Naive thymus-derived CD8-positive, alpha-beta T cell (primary cell): ENCODE results near the gene PITX1. TPM values are rescaled to one million over a fixed set of nuclear protein-coding genes. Genes with fewer than 3 reads are reported as not detected.
"Not testable (repeated sequence)": the region's sequence is repeated elsewhere in the genome, so short reads cannot be mapped to it uniquely, and the experiment has no call there.

Source experiments
- ATAC-seq, 2 donors: fragments of 150-1000 bp; cut with Tn5 transposase in 1 of 2; sonication (Bioruptor Pico), chemical (Tn5 transposase) in 1 of 2; 1 replicate in 1 of 2; 2 replicates in 1 of 2; pipeline ENCODE4 v1.10.0; 2021; ENCODE audit warnings: mild to moderate bottlenecking in 2 of 2, moderate library complexity in 2 of 2
- POLR2A ChIA-PET: fragments of 350-600 bp; sonication (Branson Sonifier 250); formaldehyde crosslinking; loops from one replicate; lab custom pipeline; 2021; ENCODE audit warnings: antibody characterized with exemption; lab: Charles Lee
- DNase-seq, 10 donors: peaks; one replicate each; pipeline versions ENCODE4 v3.0.0 to v3.0.0-alpha.2; 2020 to 2022
- H3K27ac Mint-ChIP-seq, 10 donors: one replicate each; pipeline ENCODE4 v1.8.0; 2020 to 2022; ENCODE audit warnings: mild to moderate bottlenecking in 10 of 10, mixed read lengths in 10 of 10, moderate library complexity in 4 of 10, inconsistent platforms in 1 of 10
- H3K27me3 Mint-ChIP-seq, 5 donors: one replicate each; pipeline ENCODE4 v1.8.0; 2021 to 2022; ENCODE audit warnings: mixed read lengths in 5 of 5
- H3K36me3 Mint-ChIP-seq, 3 donors: one replicate each; pipeline ENCODE4 v1.8.0; 2020 to 2022; ENCODE audit warnings: mixed read lengths in 3 of 3, mild to moderate bottlenecking in 2 of 3, inconsistent platforms in 1 of 3
- H3K4me1 Mint-ChIP-seq, 4 donors: one replicate each; pipeline ENCODE4 v1.8.0; 2021 to 2022; ENCODE audit warnings: mixed read lengths in 4 of 4
- H3K4me3 Mint-ChIP-seq, 10 donors: one replicate each; pipeline ENCODE4 v1.8.0; 2020 to 2022; ENCODE audit warnings: mild to moderate bottlenecking in 10 of 10, mixed read lengths in 10 of 10, moderate library complexity in 6 of 10, inconsistent platforms in 1 of 10
- H3K9me3 Mint-ChIP-seq, 9 donors: one replicate each; pipeline ENCODE4 v1.8.0; 2020 to 2022; ENCODE audit warnings: mixed read lengths in 9 of 9, mild to moderate bottlenecking in 3 of 9, inconsistent platforms in 1 of 9, moderate library complexity in 1 of 9
- polyA plus RNA-seq, 3 donors: library from polyadenylated mRNA; unstranded; fragments of 300-500 nt; fragmentation: Illumina TruSeq; gene quantifications; one replicate each; pipeline ENCODE4 v1.2.3, GENCODE V29; 2021
- total RNA-seq, 8 experiments: library from RNA in 2 of 8; stranded (reverse) in 2 of 8; gene quantifications; one replicate each; pipeline ENCODE4 v1.2.3 and lab custom pipeline; 2021 to 2026

Gene PITX1
- total and polyA plus RNA-seq, 5 experiments from 2014 or later = not detected

GRCh38 chr5:134990183-134990582 is 43.8 kb downstream of the PITX1 start:
- ATAC-seq, DNase-seq, H3K4me3 Mint-ChIP-seq, H3K36me3 Mint-ChIP-seq, POLR2A ChIA-PET, H3K4me1 Mint-ChIP-seq, H3K9me3 Mint-ChIP-seq, H3K27me3 Mint-ChIP-seq, H3K27ac Mint-ChIP-seq: not testable (repeated sequence)

DNA sequence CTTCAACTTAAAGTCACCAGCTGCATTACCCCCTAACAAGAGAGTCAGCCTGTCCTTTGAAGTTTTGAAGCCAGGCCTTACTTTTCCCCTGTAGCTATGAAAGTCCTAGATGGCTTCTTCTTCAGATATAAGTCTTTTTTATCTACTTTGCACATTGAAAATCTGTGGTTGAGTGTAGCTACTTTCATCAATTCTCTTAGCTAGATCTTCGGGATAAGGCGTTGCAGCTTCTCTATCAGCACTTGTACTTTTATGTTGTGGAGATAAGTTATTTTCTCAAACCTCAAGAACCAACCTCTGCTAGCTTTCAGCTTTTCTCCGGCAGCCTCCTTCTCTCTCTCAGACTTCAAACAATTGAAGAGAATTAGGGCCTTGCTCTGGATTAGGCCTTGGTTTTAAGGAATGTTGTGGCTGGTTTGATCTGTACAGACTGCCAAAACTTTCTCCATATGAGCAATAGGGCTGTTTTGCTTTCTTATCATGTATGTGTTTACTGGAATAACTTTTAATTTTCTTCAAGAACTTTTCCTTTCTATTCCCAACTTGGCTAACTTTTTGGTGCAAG is 44.7 kb downstream of the PITX1 start:
- H3K9me3 Mint-ChIP-seq = peaks cover 0 to 3% (median 0%) of the 10 kb centered on the region in 9 donors
- peak overlapping the region in 1 of 10 donors; percentile 13 for H3K27ac Mint-ChIP-seq
- H3K4me1 Mint-ChIP-seq = peaks cover 0 to 3% (median 0%) of the 10 kb centered on the region in 4 donors
- ATAC-seq (no peak), DNase-seq (no peak)
- H3K4me3 Mint-ChIP-seq = no peak overlapping the region
- POLR2A ChIA-PET = no interaction called here
- H3K36me3 Mint-ChIP-seq = peaks cover 0 to 2% (median 0%) of the 10 kb centered on the region in 3 donors
- peaks cover 0 to 6% (median 0%) of the 10 kb centered on the region in 5 donors for H3K27me3 Mint-ChIP-seq

DNA sequence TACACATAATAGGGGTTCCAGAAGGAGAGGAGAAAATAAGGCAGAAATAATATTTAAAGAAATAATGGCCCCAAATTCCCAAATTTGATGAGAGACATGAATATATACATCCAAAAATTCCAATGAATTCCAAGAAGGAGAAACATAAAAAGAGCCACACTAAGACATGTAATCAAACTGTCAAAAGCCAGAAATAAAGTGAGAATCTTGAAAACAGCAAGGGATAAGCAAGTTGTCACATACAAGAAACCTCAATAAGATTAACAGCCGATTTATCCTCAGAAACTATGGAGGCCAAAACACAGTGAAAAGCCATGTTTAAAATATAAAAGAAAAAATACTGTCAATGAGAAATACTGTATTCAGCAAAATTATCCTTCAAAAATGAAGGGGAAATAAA is 51.8 kb downstream of the PITX1 start:
- peaks cover 4 to 42% (median 33%) of the 10 kb centered on the region in 3 donors for H3K36me3 Mint-ChIP-seq
- peaks cover 0 to 22% (median 0%) of the 10 kb centered on the region in 5 donors for H3K27me3 Mint-ChIP-seq
- H3K4me1 Mint-ChIP-seq = no peaks in the 10 kb centered on the region
- no peak overlapping the region for H3K27ac Mint-ChIP-seq
- no peak overlapping the region for H3K4me3 Mint-ChIP-seq
- DNase-seq = no peak
- no peak for ATAC-seq
- H3K9me3 Mint-ChIP-seq = peaks cover 5 to 58% (median 43%) of the 10 kb centered on the region in 9 donors
- POLR2A ChIA-PET = no interaction called here

GRCh38 chr5:134979416-134979815 is 54.6 kb downstream of the PITX1 start:
- POLR2A ChIA-PET = no interaction called here
- peaks cover 12 to 75% (median 56%) of the 10 kb centered on the region in 9 donors for H3K9me3 Mint-ChIP-seq

More at GRCh38 chr5:134979416-134979815, 54.6 kb downstream of the PITX1 start:
- no peak overlapping the region for H3K4me3 Mint-ChIP-seq
- H3K4me1 Mint-ChIP-seq = no peaks in the 10 kb centered on the region
- DNase-seq (no peak), ATAC-seq (no peak)
- H3K27ac Mint-ChIP-seq = no peak overlapping the region
- peaks cover 11 to 54% (median 49%) of the 10 kb centered on the region in 3 donors for H3K36me3 Mint-ChIP-seq
- peaks cover 0 to 22% (median 0%) of the 10 kb centered on the region in 5 donors for H3K27me3 Mint-ChIP-seq

Other genes with a start within 250 kb of the PITX1 start
- gene C5orf24, start 188.3 kb downstream of the PITX1 start, total RNA-seq = 10 to 100 TPM; 39.8 to 41.7 TPM
- 1 to 10 TPM; 6.6 to 9.4 (median 9.2) TPM for gene C5orf24, start 188.3 kb downstream of the PITX1 start, polyA plus RNA-seq
- 10 to 100 TPM; 34.4 to 37.8 TPM for gene TXNDC15, start 159.9 kb downstream of the PITX1 start, total RNA-seq
- gene TXNDC15, start 159.9 kb downstream of the PITX1 start, polyA plus RNA-seq = 10 to 100 TPM in 1 of 3 donors, 1 to 10 TPM in 2; 8.7 to 12.2 (median 9.1) TPM
- gene PCBD2, start 129.1 kb downstream of the PITX1 start, total RNA-seq = 10 to 100 TPM; 15.1 to 15.2 TPM
- 10 to 100 TPM; 10.6 to 12.4 (median 12.3) TPM for gene PCBD2, start 129.1 kb downstream of the PITX1 start, polyA plus RNA-seq
- gene CATSPER3, start 66.3 kb downstream of the PITX1 start, total RNA-seq = under 1 TPM; 0.78 to 0.80 TPM
- under 1 TPM in 1 of 3 donors, not detected in 2; 0.67 TPM for gene CATSPER3, start 66.3 kb downstream of the PITX1 start, polyA plus RNA-seq